Prostate gland (tissue), 2 donors: ENCODE measurements around the gene AK9. TPM values are rescaled to one million over a fixed set of nuclear protein-coding genes. Genes with fewer than 3 reads are reported as not detected.

Experiments
- DNase-seq: peaks from one replicate; pipeline ENCODE4 v3.0.0-alpha.2; 2019; ENCODE audit warnings: low spot score
- H3K27ac ChIP-seq, 2 donors: fragments of 200-600 bp; sonication (generic); 2 replicates each; pipeline ENCODE4 v1.5.1; 2017 to 2019
- H3K27me3 ChIP-seq: fragments of 200-600 bp; sonication (generic); replicated peaks from 2 replicates; pipeline ENCODE4 v1.5.1; 2019; ENCODE audit not compliant: insufficient read depth
- H3K36me3 ChIP-seq, 2 donors: fragments of 200-600 bp; sonication (generic); 1 replicate in 1 of 2; 2 replicates in 1 of 2; pipeline versions ENCODE4 v1.5.1 to v1.8.1; 2017 to 2019
- H3K4me1 ChIP-seq: fragments of 200-600 bp; sonication (generic); replicated peaks from 2 replicates; pipeline ENCODE4 v1.5.1; 2019
- H3K4me3 ChIP-seq, 2 donors: fragments of 200-600 bp; sonication (generic); 2 replicates each; pipeline ENCODE4 v1.5.1; 2017 to 2019
- H3K9me3 ChIP-seq: fragments of 200-600 bp; sonication (generic); 2 replicates; pipeline ENCODE4 v1.5.1; 2017
- POLR2A ChIP-seq: fragments of 450-650 bp; IDR thresholded peaks from one replicate; pipeline ENCODE4 v1.6.1; 2016; ENCODE audit warnings: antibody characterized with exemption, mild to moderate bottlenecking
- POLR2AphosphoS5 ChIP-seq: sonication (generic); formaldehyde crosslinking; IDR thresholded peaks from one replicate; pipeline ENCODE4 v1.6.1; 2017; ENCODE audit warnings: antibody characterized with exemption
- WGBS: methylation state at CpG from one replicate; pipeline ENCODE4 v1.1.5; 2018; 5-methylcytosine and 5-hydroxymethylcytosine counted together
- intact Hi-C: fragments of 100-400 bp; cut with DNase I; formaldehyde crosslinking; loops from one replicate; pipeline ENCODE4 v1.14.2; 2022
- total RNA-seq, 2 donors: library from RNA; depleted of rRNA; stranded (reverse); fragments of >200 nt; gene quantifications; one replicate each; pipeline ENCODE4 v1.1.0, GENCODE V29; 2016
- TF ChIP-seq, protein P1 (sequence below), 4 experiments: fragments of 200-600 bp in 2 of 4; fragments of 450-650 bp in 2 of 4; sonication (generic) in 2 of 4; IDR thresholded peaks; 1 replicate in 3 of 4; 2 replicates in 1 of 4; pipeline ENCODE4 v1.5.1; 2016 to 2019; ENCODE audit warnings: antibody characterized with exemption in 4 of 4, mild to moderate bottlenecking in 2 of 4, moderate library complexity in 2 of 4

AK9 gene
- total RNA-seq, 2 donors from 2014 or later, result 4.5 to 22.0 TPM

DNA sequence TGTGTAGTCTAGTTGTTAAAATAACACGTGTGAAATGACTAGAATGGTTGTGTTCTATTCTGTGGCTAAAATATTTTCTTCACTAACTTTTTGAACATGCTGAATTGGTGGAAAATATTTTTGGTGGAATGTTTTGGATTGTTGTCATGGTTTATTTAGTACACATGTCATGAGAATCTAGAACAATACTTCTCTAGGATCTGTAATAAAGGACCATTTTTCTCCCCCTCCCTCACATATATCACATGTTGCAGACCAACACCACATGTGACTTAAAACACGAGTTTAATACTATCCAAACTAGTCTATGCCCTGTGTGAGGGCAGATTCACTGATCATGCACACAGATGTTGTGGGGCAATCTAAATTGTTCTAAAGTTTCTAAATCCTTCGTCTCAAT lies 29.3 kb upstream of the AK9 start:
- no peaks in the 10 kb centered on the region for H3K9me3 ChIP-seq
- H3K27me3 ChIP-seq, result no peaks in the 10 kb centered on the region
- DNase-seq, result no peak
- intact Hi-C loops, result no loop called here
- H3K27ac ChIP-seq, result no peak overlapping the region
- TF ChIP-seq POLR2AphosphoS5 (no peak), POLR2A (no peak)
- TF ChIP-seq, protein P1, sequence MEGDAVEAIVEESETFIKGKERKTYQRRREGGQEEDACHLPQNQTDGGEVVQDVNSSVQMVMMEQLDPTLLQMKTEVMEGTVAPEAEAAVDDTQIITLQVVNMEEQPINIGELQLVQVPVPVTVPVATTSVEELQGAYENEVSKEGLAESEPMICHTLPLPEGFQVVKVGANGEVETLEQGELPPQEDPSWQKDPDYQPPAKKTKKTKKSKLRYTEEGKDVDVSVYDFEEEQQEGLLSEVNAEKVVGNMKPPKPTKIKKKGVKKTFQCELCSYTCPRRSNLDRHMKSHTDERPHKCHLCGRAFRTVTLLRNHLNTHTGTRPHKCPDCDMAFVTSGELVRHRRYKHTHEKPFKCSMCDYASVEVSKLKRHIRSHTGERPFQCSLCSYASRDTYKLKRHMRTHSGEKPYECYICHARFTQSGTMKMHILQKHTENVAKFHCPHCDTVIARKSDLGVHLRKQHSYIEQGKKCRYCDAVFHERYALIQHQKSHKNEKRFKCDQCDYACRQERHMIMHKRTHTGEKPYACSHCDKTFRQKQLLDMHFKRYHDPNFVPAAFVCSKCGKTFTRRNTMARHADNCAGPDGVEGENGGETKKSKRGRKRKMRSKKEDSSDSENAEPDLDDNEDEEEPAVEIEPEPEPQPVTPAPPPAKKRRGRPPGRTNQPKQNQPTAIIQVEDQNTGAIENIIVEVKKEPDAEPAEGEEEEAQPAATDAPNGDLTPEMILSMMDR (IDR thresholded peaks at IDR 0.05), result no peak
- no peaks in the 10 kb centered on the region for H3K4me1 ChIP-seq
- H3K36me3 ChIP-seq, result no peaks in the 10 kb centered on the region
- no peak overlapping the region for H3K4me3 ChIP-seq
- WGBS, result 89% methylated on average over 3 of the region's 3 CpGs

DNA sequence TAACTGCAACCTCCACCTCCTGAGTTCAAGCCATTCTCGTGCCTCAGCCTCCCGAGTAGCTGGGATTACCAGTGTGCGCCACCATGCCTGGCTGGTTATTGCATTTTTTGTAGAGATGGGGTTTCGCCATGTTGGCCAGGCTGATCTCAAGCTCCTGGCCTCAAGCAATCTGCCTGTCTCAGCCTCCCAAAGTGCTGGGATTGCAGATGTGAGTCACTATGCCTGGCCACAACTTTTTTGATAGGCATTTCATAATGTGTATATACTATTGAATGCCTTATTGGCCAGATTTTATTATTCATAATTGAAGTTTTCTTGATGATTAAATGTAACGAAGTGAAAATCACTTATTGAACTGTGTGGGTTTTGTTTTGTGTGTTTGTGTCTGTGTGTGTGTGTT lies 28.0 kb upstream of the AK9 start:
- Histone ChIP-seq H3K4me3 (no peak overlapping the region), H3K4me1 (no peaks in the 10 kb centered on the region), H3K36me3 (no peaks in the 10 kb centered on the region), H3K27me3 (no peaks in the 10 kb centered on the region), H3K9me3 (no peaks in the 10 kb centered on the region), H3K27ac (no peak overlapping the region)
- TF ChIP-seq, protein P1 (IDR thresholded peaks at IDR 0.05), result no peak
- TF ChIP-seq POLR2AphosphoS5, result no peak
- no peak for TF ChIP-seq POLR2A
- intact Hi-C loops, result no loop called here
- no peak for DNase-seq
- WGBS, result over 99% methylated on average over 5 of the region's 5 CpGs

DNA sequence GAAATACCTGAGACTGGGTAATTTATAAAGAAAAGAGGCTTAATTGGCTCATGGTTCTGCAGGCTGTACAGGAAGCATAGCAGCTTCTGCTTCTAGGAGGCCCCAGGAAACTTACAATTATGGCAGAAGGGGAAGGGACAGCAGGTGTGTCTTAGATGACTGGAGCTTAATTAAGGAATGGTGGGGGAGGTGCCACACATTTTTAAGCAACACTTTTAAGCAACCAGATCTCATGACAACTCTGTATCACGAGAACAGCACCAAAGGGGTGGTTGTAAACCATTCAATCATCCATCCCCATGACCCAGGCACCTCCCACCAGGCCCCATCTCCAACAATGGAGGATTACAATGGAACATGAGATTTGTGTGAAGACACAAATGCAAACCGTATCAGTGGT lies 27.0 kb upstream of the AK9 start:
- no peak overlapping the region for H3K4me3 ChIP-seq
- no peaks in the 10 kb centered on the region for H3K4me1 ChIP-seq
- 76% methylated on average over 2 of the region's 2 CpGs for WGBS

DNA sequence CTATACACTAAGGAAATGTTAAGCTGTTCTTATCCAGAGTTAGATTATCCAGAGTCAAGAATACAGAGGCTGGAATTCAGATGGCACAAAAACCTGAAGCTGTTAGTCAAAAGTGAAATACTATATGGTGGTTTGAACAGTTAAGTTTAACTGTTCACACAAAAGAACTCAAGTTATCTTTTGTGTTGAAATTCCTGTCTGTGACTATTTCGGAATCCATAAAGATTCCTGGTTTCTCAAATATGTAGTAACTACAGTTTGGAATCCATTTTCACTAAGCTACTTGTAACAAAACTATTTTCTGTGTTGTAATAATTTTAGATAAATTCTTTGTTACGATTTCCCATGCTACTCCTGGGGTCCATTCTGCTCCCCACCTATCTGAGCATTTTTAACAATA lies 24.6 kb upstream of the AK9 start:
- Histone ChIP-seq H3K36me3 (no peaks in the 10 kb centered on the region), H3K9me3 (no peaks in the 10 kb centered on the region), H3K27me3 (no peaks in the 10 kb centered on the region), H3K4me1 (no peaks in the 10 kb centered on the region), H3K4me3 (no peak overlapping the region), H3K27ac (no peak overlapping the region)
- 88% methylated on average over 2 of the region's 2 CpGs for WGBS
- intact Hi-C loops, result no loop called here
- TF ChIP-seq, protein P1 (IDR thresholded peaks at IDR 0.05), result no peak
- TF ChIP-seq POLR2A (no peak), POLR2AphosphoS5 (no peak)
- no peak for DNase-seq

More for the DNA sequence above, 27.0 kb upstream of the AK9 start:
- no peak for DNase-seq
- H3K36me3 ChIP-seq, result no peaks in the 10 kb centered on the region
- TF ChIP-seq POLR2AphosphoS5 (no peak), POLR2A (no peak)
- TF ChIP-seq, protein P1 (IDR thresholded peaks at IDR 0.05), result no peak
- H3K27ac ChIP-seq, result no peak overlapping the region
- intact Hi-C loops, result no loop called here
- no peaks in the 10 kb centered on the region for H3K27me3 ChIP-seq
- no peaks in the 10 kb centered on the region for H3K9me3 ChIP-seq

DNA sequence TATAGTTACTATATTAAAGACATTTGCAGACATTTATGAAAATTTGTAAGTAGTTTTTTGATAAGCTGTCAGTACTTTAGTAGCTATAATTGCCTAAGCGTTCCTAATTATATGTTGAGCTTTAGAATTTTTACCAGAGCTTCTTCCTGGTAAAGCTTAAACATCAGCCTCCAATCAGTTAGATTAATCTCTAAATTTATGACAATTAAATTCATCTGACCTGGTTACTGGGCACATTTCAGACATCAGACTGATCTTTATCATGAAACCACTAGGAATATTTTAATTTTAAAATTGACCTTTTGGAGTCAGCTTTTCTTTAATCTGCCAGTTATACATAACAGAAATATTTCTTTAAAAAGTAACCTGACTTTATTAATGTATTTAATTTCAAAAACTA lies 23.6 kb upstream of the AK9 start:
- H3K27me3 ChIP-seq, result no peaks in the 10 kb centered on the region
- TF ChIP-seq POLR2A, result no peak
- TF ChIP-seq, protein P1 (IDR thresholded peaks at IDR 0.05), result no peak
- TF ChIP-seq POLR2AphosphoS5, result no peak
- H3K36me3 ChIP-seq, result no peaks in the 10 kb centered on the region
- no peak for DNase-seq
- H3K27ac ChIP-seq, result no peak overlapping the region
- H3K4me1 ChIP-seq, result no peaks in the 10 kb centered on the region
- H3K4me3 ChIP-seq, result no peak overlapping the region
- WGBS, result 78% methylated on average over 1 of the region's 1 CpG
- H3K9me3 ChIP-seq, result no peaks in the 10 kb centered on the region
- intact Hi-C loops, result no loop called here
